LHCN-M2 (cell line): ENCODE measurements around the gene HEXD. TPM values are rescaled to one million over a fixed set of nuclear protein-coding genes. Genes with fewer than 3 reads are reported as not detected.
"Not testable (repeated sequence)": the region's sequence is repeated elsewhere in the genome, so short reads cannot be mapped to it uniquely, and the experiment has no call there.

ENCODE experiments used
- DNase-seq: peaks from one replicate; pipeline ENCODE4 v3.0.0-alpha.2; 2012; ENCODE audit warnings: low read depth
- total RNA-seq: library from RNA; depleted of rRNA; stranded (reverse); fragments of >200 nt; gene quantifications from 2 replicates; pipeline ENCODE4 v1.2.3, GENCODE V29; 2014

Gene HEXD
- total RNA-seq, 1 experiment from 2014 or later, result 14.6 TPM

- DNase-seq, result no peak
These were observed 39.7 kb downstream of the HEXD start for GRCh38 chr17:82457929-82458178.

GRCh38 chr17:82458179-82458884, 40.2 kb downstream of the HEXD start, which contains the start of gene NARF:
Gene NARF, plus strand, starts transcription at chr17:82458741. Its CDS starts 63 bp downstream, at chr17:82458804.
- DNase-seq, result peak; percentile 98

GRCh38 chr17:82458885-82459424, 40.8 kb downstream of the HEXD start:
- no peak for DNase-seq

GRCh38 chr17:82459936-82460335, 41.8 kb downstream of the HEXD start:
- DNase-seq, result not testable (repeated sequence)

GRCh38 chr17:82461827-82462524, 43.8 kb downstream of the HEXD start:
- DNase-seq, result no peak

GRCh38 chr17:82463391-82463790, 45.2 kb downstream of the HEXD start:
- no peak for DNase-seq

- DNase-seq, result no peak
These were observed 45.9 kb downstream of the HEXD start for GRCh38 chr17:82463925-82464566.

GRCh38 chr17:82464567-82464929, 46.4 kb downstream of the HEXD start:
- no peak for DNase-seq

GRCh38 chr17:82465023-82465603, 47.0 kb downstream of the HEXD start:
- DNase-seq, result no peak

GRCh38 chr17:82468692-82469091, 50.5 kb downstream of the HEXD start:
- no peak for DNase-seq

- no peak for DNase-seq
These were observed 51.9 kb downstream of the HEXD start for GRCh38 chr17:82470065-82470464.

- no peak for DNase-seq
These were observed 56.3 kb downstream of the HEXD start for GRCh38 chr17:82474223-82475010.

GRCh38 chr17:82475458-82475857, 57.3 kb downstream of the HEXD start:
- DNase-seq, result no peak

- DNase-seq, result peak; percentile 29
These were observed 59.8 kb downstream of the HEXD start for GRCh38 chr17:82477934-82478333.

GRCh38 chr17:82479602-82480001, 61.5 kb downstream of the HEXD start:
- DNase-seq, result no peak

- DNase-seq, result no peak
These were observed 62.2 kb downstream of the HEXD start for GRCh38 chr17:82480318-82480717.

GRCh38 chr17:82483204-82483660, 65.1 kb downstream of the HEXD start:
- no peak for DNase-seq

- DNase-seq, result no peak
These were observed 65.7 kb downstream of the HEXD start for GRCh38 chr17:82483836-82484235.

- DNase-seq, result no peak
These were observed 68.3 kb downstream of the HEXD start for GRCh38 chr17:82486231-82487094.

GRCh38 chr17:82487910-82488309, 69.8 kb downstream of the HEXD start:
- no peak for DNase-seq
